SU-DHL-6 (cell line): ENCODE measurements around the gene RANBP17.

Source experiments
- H2AFZ ChIP-seq: fragments of 200-600 bp; sonication (generic); 2 replicates; pipeline ENCODE4 v1.6.1; 2014; ENCODE audit warnings: low read depth, mild to moderate bottlenecking, moderate library complexity, mixed read lengths, antibody characterized with exemption, low read length; ENCODE audit not compliant: severe bottlenecking
- H3F3A ChIP-seq: fragments of 200-600 bp; shearing (Covaris generic); 2 replicates; pipeline ENCODE4 v1.6.0; 2016; ENCODE audit warnings: antibody characterized with exemption, mild to moderate bottlenecking; ENCODE audit not compliant: insufficient read depth
- H3K27ac ChIP-seq: fragments of 200-600 bp; sonication (generic); 2 replicates; pipeline ENCODE4 v1.5.1; 2016; ENCODE audit warnings: low read depth, mild to moderate bottlenecking, low read length, moderate library complexity, mixed read lengths
- H3K27me3 ChIP-seq: fragments of 200-600 bp; sonication (generic), shearing (Covaris generic); 2 replicates; pipeline ENCODE4 v1.6.0; 2014; ENCODE audit warnings: mild to moderate bottlenecking, low read length
- H3K36me3 ChIP-seq: fragments of 200-600 bp; sonication (generic); 2 replicates; pipeline ENCODE4 v1.6.1; 2014; ENCODE audit warnings: mild to moderate bottlenecking, low read length, mixed read lengths
- H3K4me2 ChIP-seq: fragments of 300-600, 200-600 bp; shearing (Covaris generic), sonication (generic); 2 replicates; pipeline ENCODE4 v1.6.0; 2014; ENCODE audit warnings: low read length, low read depth, mild to moderate bottlenecking; ENCODE audit not compliant: poor library complexity, severe bottlenecking
- H3K4me3 ChIP-seq: fragments of 200-600 bp; sonication (generic); 2 replicates; pipeline ENCODE4 v1.5.1; 2014; ENCODE audit warnings: antibody characterized with exemption, low read length, mild to moderate bottlenecking, mixed read lengths; ENCODE audit not compliant: insufficient read depth, poor library complexity, severe bottlenecking
- H3K79me2 ChIP-seq: fragments of 200-600 bp; sonication (generic); 2 replicates; pipeline ENCODE4 v1.6.1; 2014; ENCODE audit warnings: mild to moderate bottlenecking, low read length, moderate library complexity; ENCODE audit not compliant: insufficient read depth
- H3K9ac ChIP-seq: fragments of 200-600 bp; sonication (generic); 2 replicates; pipeline ENCODE4 v1.7.0; 2014; ENCODE audit warnings: mild to moderate bottlenecking, low read length
- H3K9me2 ChIP-seq: fragments of 200-600 bp; sonication (generic); replicated peaks from 2 replicates; pipeline ENCODE4 v1.6.1; 2014; ENCODE audit warnings: low read length; ENCODE audit not compliant: insufficient read depth
- H3K9me3 ChIP-seq: fragments of 200-600 bp; sonication (generic); 2 replicates; pipeline ENCODE4 v1.6.1; 2014; ENCODE audit warnings: low read length, mixed read lengths; ENCODE audit not compliant: insufficient read depth
- H4K20me1 ChIP-seq: fragments of 200-600 bp; sonication (generic); 2 replicates; pipeline ENCODE4 v1.6.1; 2014; ENCODE audit warnings: low read depth, mild to moderate bottlenecking, antibody characterized with exemption, low read length, moderate library complexity, mixed read lengths
- EZH2phosphoT487 ChIP-seq: fragments of 200-600 bp; sonication (generic), shearing (Covaris generic); conservative IDR thresholded peaks from 2 replicates; pipeline ENCODE4 v1.6.1; 2018; ENCODE audit warnings: mild to moderate bottlenecking, antibody characterized with exemption, low read length, moderate library complexity, mixed read lengths
- TF ChIP-seq, protein P1 (sequence below): fragments of 200-600 bp; sonication (generic); IDR thresholded peaks from one replicate; pipeline ENCODE4 v1.5.1; 2017; ENCODE audit warnings: antibody characterized with exemption, mild to moderate bottlenecking, low read length, moderate library complexity; ENCODE audit not compliant: insufficient read depth, poor library complexity, severe bottlenecking

The RANBP17 gene

GRCh38 chr5:170896779-170897178 is 35.0 kb downstream of the RANBP17 start:
- Histone ChIP-seq H3K9ac (no peak overlapping the region), H3K79me2 (no peaks in the 10 kb centered on the region), H2AFZ (no peak overlapping the region), H3K36me3 (no peaks in the 10 kb centered on the region), H3K27me3 (no peaks in the 10 kb centered on the region), H4K20me1 (no peaks in the 10 kb centered on the region), H3K9me2 (no peaks in the 10 kb centered on the region), H3K4me2 (no peak overlapping the region), H3K9me3 (no peaks in the 10 kb centered on the region), H3F3A (no peaks in the 10 kb centered on the region), H3K27ac (no peak overlapping the region), H3K4me3 (no peak overlapping the region)
- no peak for TF ChIP-seq EZH2phosphoT487
- TF ChIP-seq, protein P1, sequence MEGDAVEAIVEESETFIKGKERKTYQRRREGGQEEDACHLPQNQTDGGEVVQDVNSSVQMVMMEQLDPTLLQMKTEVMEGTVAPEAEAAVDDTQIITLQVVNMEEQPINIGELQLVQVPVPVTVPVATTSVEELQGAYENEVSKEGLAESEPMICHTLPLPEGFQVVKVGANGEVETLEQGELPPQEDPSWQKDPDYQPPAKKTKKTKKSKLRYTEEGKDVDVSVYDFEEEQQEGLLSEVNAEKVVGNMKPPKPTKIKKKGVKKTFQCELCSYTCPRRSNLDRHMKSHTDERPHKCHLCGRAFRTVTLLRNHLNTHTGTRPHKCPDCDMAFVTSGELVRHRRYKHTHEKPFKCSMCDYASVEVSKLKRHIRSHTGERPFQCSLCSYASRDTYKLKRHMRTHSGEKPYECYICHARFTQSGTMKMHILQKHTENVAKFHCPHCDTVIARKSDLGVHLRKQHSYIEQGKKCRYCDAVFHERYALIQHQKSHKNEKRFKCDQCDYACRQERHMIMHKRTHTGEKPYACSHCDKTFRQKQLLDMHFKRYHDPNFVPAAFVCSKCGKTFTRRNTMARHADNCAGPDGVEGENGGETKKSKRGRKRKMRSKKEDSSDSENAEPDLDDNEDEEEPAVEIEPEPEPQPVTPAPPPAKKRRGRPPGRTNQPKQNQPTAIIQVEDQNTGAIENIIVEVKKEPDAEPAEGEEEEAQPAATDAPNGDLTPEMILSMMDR: no peak

GRCh38 chr5:170903075-170903474 is 41.3 kb downstream of the RANBP17 start:
- no peak overlapping the region for H3K27ac ChIP-seq
- H3K9me3 ChIP-seq: no peaks in the 10 kb centered on the region
- no peaks in the 10 kb centered on the region for H4K20me1 ChIP-seq
- H3K27me3 ChIP-seq: no peaks in the 10 kb centered on the region
- no peak overlapping the region for H3K4me3 ChIP-seq
- no peak overlapping the region for H3K9ac ChIP-seq
- no peaks in the 10 kb centered on the region for H3K79me2 ChIP-seq
- no peaks in the 10 kb centered on the region for H3K36me3 ChIP-seq
- no peak overlapping the region for H2AFZ ChIP-seq
- no peaks in the 10 kb centered on the region for H3F3A ChIP-seq
- no peak overlapping the region for H3K4me2 ChIP-seq
- no peak for TF ChIP-seq EZH2phosphoT487
- TF ChIP-seq, protein P1: no peak
- no peaks in the 10 kb centered on the region for H3K9me2 ChIP-seq

- H3K9me2 ChIP-seq: no peaks in the 10 kb centered on the region
- no peak overlapping the region for H2AFZ ChIP-seq
- no peaks in the 10 kb centered on the region for H4K20me1 ChIP-seq
- no peaks in the 10 kb centered on the region for H3K36me3 ChIP-seq
- H3K9ac ChIP-seq: no peak overlapping the region
- no peaks in the 10 kb centered on the region for H3F3A ChIP-seq
- H3K27ac ChIP-seq: no peak overlapping the region
- no peaks in the 10 kb centered on the region for H3K9me3 ChIP-seq
- H3K4me3 ChIP-seq: no peak overlapping the region
- no peaks in the 10 kb centered on the region for H3K79me2 ChIP-seq
- H3K4me2 ChIP-seq: no peak overlapping the region
- TF ChIP-seq, protein P1: no peak
- no peak for TF ChIP-seq EZH2phosphoT487
- H3K27me3 ChIP-seq: no peaks in the 10 kb centered on the region
Observed at GRCh38 chr5:170907758-170908157, 45.9 kb downstream of the RANBP17 start.
